Measurements from ENCODE around the gene ZNF407.

Gene ZNF407

DNA sequence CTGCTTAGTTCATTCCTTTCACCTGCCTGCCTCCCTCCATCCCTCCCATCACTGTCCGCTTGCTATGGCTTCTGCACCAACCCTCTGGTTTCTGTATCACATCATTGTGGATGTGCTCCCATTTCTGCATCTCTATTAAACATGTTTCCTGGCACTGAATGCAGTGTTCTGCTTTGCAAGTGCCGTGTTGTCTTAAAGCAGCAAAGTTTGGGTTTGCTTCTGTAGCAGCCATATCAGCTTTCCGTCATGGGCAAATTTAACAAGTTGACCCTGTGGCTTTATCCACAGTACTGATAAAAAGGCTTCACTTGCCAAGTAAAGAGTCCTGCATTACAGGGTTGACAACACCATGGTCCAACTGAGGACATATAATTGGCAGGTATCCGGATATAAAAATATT is 445.8 kb downstream of the ZNF407 start:
- TF ChIP-seq, protein P1, sequence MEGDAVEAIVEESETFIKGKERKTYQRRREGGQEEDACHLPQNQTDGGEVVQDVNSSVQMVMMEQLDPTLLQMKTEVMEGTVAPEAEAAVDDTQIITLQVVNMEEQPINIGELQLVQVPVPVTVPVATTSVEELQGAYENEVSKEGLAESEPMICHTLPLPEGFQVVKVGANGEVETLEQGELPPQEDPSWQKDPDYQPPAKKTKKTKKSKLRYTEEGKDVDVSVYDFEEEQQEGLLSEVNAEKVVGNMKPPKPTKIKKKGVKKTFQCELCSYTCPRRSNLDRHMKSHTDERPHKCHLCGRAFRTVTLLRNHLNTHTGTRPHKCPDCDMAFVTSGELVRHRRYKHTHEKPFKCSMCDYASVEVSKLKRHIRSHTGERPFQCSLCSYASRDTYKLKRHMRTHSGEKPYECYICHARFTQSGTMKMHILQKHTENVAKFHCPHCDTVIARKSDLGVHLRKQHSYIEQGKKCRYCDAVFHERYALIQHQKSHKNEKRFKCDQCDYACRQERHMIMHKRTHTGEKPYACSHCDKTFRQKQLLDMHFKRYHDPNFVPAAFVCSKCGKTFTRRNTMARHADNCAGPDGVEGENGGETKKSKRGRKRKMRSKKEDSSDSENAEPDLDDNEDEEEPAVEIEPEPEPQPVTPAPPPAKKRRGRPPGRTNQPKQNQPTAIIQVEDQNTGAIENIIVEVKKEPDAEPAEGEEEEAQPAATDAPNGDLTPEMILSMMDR (IDR thresholded peaks at IDR 0.05; ENCODE audit: extremely low read depth, insufficient read depth, missing control alignments): no peak
- DNase-seq (ENCODE audit: low spot score): no peak
- in situ Hi-C loops (cut with MboI; ENCODE audit: low pct_unique_long_range_greater_than_20kb, low sequenced_read_pairs, unreplicated experiment): no loop called here

DNA sequence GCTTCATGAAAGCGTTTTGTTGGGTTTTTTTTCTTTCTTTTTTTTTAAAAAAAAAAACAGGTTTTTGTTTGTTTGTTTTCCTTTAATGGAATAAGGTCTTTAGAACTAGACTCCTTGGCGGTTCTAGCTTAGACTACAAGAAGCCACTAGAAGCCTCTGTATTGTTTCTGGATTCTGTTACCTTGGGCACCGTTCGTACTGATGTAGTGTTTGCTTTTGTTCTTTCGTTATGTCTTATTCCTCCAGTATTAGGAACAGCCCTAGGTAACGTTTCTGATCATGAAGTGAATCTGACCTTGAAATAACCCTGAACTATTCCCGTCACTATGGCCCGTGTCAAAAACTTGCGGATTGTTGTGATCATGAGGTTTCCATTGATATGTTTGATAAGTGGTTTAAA is 446.6 kb downstream of the ZNF407 start:
- DNase-seq (ENCODE audit: low spot score): no peak
- in situ Hi-C loops (cut with MboI; ENCODE audit: low pct_unique_long_range_greater_than_20kb, low sequenced_read_pairs, unreplicated experiment): no loop called here
- TF ChIP-seq, protein P1 (IDR thresholded peaks at IDR 0.05; ENCODE audit: extremely low read depth, insufficient read depth, missing control alignments): no peak

DNA sequence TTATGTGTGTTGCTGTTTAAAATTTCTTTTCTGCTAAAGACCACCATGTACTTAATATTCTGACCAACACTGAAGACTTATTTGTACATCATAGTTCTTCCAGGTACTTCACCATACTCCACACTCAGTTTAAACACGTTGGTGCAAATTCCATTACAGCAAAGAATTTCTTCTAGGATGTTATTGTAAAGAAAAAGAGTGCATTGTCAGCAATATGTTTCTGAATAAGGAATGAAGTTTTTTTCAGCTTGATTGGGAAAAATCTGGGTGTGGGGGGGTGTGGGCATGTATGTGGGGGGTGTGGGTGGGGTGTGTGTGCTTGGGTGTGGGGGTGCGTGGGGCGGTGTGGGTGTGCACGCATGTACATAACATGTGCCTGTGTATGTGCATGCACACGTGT is 447.1 kb downstream of the ZNF407 start:
- in situ Hi-C loops (cut with MboI; ENCODE audit: low pct_unique_long_range_greater_than_20kb, low sequenced_read_pairs, unreplicated experiment): no loop called here
- TF ChIP-seq, protein P1 (IDR thresholded peaks at IDR 0.05; ENCODE audit: extremely low read depth, insufficient read depth, missing control alignments): no peak

DNA sequence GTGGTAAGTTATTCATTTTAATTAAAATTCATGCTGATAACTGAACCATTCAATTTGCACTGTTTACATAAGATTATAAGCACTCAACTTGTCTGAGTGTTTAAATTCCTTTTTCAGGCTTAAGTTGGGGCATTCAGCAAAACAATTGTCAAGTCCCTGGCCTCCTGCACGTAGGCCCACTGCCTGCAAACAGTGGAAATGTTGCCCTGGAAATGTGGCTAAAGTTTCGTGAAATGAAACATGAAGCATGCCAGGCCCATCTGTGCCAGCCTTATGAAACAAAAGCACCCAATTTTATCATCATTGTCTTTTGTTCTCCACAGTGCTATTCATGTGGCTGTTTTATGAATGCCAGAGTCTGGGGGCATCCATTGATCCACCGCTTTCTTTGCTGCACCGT is 447.6 kb downstream of the ZNF407 start:
- DNase-seq (ENCODE audit: low spot score): no peak
- TF ChIP-seq, protein P1 (IDR thresholded peaks at IDR 0.05; ENCODE audit: extremely low read depth, insufficient read depth, missing control alignments): no peak
- in situ Hi-C loops (cut with MboI; ENCODE audit: low pct_unique_long_range_greater_than_20kb, low sequenced_read_pairs, unreplicated experiment): no loop called here

More for the DNA sequence above, 447.1 kb downstream of the ZNF407 start:
- no peak for DNase-seq (ENCODE audit: low spot score)

DNA sequence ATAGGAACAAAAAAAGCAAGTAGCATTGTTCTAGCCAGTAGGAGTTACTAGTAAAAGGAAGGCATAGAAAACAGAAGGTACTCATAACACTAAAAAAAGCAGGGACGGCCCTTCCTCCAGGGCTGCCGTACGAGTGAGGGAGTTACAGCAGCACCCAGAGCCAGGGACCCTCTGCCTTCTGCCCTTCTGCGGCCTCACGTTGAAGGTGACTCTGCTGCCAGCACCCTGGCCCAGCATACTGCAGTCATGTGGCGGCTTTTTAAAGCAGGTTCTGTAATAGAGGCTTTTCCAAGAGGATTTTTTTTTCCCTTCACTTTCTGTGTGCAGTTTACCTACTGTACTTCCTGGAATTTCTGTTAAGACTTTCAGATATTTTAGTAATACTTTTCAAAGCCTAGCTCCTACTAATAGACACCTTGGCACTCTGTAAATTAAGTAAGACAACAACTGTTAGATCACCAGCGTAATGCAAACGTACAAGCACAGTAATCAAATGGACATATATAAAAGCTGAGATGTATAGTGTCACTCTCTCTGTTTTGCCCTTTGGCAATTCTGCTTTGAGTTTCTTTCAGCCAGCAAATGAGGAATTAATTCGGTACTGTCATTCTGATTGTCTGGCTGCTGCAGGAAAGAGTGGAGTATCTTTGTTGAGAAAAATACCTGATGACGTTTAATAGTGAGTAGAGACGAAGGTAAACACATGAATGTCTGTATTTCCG is 449.7 kb downstream of the ZNF407 start:
- TF ChIP-seq, protein P1 (IDR thresholded peaks at IDR 0.05; ENCODE audit: extremely low read depth, insufficient read depth, missing control alignments): no peak
- DNase-seq (ENCODE audit: low spot score): no peak
- in situ Hi-C loops (cut with MboI; ENCODE audit: low pct_unique_long_range_greater_than_20kb, low sequenced_read_pairs, unreplicated experiment): no loop called here

DNA sequence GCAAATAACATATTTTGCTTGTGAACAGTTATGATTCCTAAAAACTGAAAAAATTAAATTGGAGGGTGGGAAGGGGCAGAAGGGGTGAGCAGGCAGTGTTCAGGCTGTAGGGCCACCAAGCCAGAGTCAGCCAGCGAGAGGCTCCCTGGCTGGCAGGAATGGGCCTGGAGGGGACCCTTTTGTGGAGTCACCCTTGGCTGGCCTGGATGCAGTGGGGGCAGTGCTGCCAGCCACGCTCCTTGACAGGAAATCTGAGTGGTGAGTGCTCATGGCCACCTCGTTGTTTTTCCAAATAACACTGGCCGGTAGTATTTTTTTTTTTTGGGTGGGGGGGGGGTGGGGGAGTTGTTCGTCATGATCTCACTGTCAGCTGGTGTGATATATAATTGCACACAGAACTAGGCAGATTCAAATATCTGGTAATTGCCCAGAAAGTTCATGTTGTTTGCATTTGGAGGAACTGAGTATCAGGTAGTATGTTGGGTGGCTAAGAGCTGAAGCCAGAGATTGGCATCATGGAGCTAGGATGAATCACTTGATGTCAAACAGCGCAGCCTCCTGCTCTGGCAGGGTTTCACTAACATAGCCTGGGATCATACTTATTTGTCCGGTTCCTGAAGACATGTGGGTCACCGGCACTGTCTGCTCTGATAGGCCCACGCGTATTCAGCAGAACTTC is 451.2 kb downstream of the ZNF407 start:
- no peak for DNase-seq (ENCODE audit: low spot score)
- in situ Hi-C loops (cut with MboI; ENCODE audit: low pct_unique_long_range_greater_than_20kb, low sequenced_read_pairs, unreplicated experiment): no loop called here
- TF ChIP-seq, protein P1 (IDR thresholded peaks at IDR 0.05; ENCODE audit: extremely low read depth, insufficient read depth, missing control alignments): no peak
